Measurements from ENCODE around the gene SMARCB1. TPM values are rescaled to one million over a fixed set of nuclear protein-coding genes. Genes with fewer than 3 reads are reported as not detected.

The SMARCB1 gene
- total RNA-seq, 4 donors from 2014 or later, result 33.7 to 61.3 (median 54.7) TPM

DNA sequence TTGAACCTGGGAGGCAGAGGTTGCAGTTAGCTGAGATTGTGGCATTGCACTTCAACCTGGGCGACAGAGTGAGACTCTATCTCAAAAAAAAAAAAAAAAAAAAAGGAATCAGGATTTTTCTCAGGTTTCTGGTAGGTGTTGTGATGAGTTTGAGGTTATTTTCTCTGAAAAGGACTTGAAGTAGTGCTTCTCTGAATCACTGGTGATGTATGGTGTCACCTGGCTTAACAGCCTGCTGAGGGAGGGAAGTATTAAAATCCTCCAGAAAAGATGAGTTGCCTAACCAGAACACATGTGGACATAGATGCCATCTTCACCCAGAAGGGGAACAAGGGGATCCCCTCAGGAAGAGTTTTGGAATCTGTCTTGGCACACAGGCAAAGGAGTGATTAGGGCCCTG is 20.1 kb downstream of the SMARCB1 start:
- in situ Hi-C loops (cut with MboI; ENCODE audit: low pct_ligation_motif_present in 1 of 4, low pct_unique_long_range_greater_than_20kb in 1 of 4, low sequenced_read_pairs in 3 of 4), result no loop called here
- Histone ChIP-seq H3K9me3 (no peaks in the 10 kb centered on the region), H3K27ac (no peak overlapping the region), H3K4me3 (no peak overlapping the region), H3K4me1 (no peaks in the 10 kb centered on the region), H3K36me3 (peaks cover 0 to 56% (median 13%) of the 10 kb centered on the region in 4 donors), H3K27me3 (no peaks in the 10 kb centered on the region)
- WGBS, 2 donors (ENCODE audit: low coverage in 1 of 2), result 89 to 100% methylated on average over 1 of the region's 1 CpG
- no peak for DNase-seq
- intact Hi-C loops (cut with DNase I; ENCODE audit: low total_unique reads), result no loop called here
- TF ChIP-seq POLR2A (IDR thresholded peaks at IDR 0.05), result no peak
- no peak for TF ChIP-seq EP300 (IDR thresholded peaks at IDR 0.05; ENCODE audit: low read depth)
- TF ChIP-seq POLR2AphosphoS5 (IDR thresholded peaks at IDR 0.05), result no peak
- TF ChIP-seq, protein P1, sequence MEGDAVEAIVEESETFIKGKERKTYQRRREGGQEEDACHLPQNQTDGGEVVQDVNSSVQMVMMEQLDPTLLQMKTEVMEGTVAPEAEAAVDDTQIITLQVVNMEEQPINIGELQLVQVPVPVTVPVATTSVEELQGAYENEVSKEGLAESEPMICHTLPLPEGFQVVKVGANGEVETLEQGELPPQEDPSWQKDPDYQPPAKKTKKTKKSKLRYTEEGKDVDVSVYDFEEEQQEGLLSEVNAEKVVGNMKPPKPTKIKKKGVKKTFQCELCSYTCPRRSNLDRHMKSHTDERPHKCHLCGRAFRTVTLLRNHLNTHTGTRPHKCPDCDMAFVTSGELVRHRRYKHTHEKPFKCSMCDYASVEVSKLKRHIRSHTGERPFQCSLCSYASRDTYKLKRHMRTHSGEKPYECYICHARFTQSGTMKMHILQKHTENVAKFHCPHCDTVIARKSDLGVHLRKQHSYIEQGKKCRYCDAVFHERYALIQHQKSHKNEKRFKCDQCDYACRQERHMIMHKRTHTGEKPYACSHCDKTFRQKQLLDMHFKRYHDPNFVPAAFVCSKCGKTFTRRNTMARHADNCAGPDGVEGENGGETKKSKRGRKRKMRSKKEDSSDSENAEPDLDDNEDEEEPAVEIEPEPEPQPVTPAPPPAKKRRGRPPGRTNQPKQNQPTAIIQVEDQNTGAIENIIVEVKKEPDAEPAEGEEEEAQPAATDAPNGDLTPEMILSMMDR (IDR thresholded peaks at IDR 0.05), result no peak

DNA sequence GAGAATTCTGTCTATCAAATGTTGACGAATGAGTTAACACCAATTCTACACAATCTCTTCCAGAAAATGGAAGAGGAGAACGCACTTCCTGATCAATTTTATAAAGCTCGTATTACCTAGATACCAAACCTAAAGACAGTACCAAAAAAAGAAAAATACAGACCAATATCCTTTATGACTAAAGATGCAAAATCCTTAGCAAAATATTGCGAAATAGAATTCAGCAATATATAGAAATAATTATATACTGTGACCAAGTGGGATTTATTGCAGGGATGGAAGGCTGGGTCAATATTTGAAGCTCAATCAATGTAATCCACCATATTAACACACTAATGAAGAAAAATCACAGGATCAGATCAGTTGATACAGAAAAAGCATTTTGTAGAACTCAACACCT is 25.6 kb downstream of the SMARCB1 start:
- no peak for DNase-seq
- peaks cover 0 to 24% (median 7%) of the 10 kb centered on the region in 4 donors for H3K36me3 ChIP-seq
- TF ChIP-seq POLR2A (IDR thresholded peaks at IDR 0.05) (no peak), EP300 (IDR thresholded peaks at IDR 0.05; ENCODE audit: low read depth) (no peak), POLR2AphosphoS5 (IDR thresholded peaks at IDR 0.05) (no peak)
- TF ChIP-seq, protein P1 (IDR thresholded peaks at IDR 0.05), result no peak
- H3K4me3 ChIP-seq, result no peak overlapping the region
- 98 to 100% methylated on average over 3 to 4 of the region's 4 CpGs for WGBS, 2 donors (ENCODE audit: low coverage in 1 of 2)
- H3K27me3 ChIP-seq, result no peaks in the 10 kb centered on the region
- H3K4me1 ChIP-seq, result no peaks in the 10 kb centered on the region
- in situ Hi-C loops (cut with MboI; ENCODE audit: low pct_ligation_motif_present in 1 of 4, low pct_unique_long_range_greater_than_20kb in 1 of 4, low sequenced_read_pairs in 3 of 4), result no loop called here
- H3K27ac ChIP-seq, result no peak overlapping the region
- intact Hi-C loops (cut with DNase I; ENCODE audit: low total_unique reads), result no loop called here
- H3K9me3 ChIP-seq, result no peaks in the 10 kb centered on the region

DNA sequence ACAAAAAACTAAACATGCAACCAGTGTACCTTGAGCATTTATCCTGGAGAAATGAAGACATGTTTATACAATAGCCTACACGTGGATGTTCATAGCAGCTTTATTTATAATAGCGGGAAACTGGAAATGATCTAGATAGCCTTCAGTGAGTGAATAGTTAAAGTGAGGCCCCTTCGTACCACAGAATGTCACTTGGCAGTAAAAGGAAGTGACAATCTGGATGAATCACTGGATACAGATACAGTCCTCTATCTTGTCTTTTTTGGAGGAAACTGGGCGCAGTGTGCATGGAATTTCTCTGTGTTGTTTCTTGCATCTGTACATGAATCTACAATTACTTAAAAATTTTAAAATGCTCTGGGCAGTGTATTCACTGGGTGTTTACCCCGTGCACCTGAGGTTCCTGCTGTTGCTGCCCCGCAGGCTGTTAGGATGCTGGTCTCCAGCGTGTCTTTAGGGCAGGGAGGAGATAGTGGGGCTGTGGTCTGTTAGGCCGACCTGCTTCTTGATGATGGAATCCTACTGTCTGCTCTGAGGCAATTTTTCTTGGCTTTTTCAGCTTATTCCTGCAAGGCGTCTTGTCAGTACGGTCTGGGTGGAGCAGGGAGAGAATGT is 28.9 kb downstream of the SMARCB1 start:
- intact Hi-C loops (cut with DNase I; ENCODE audit: low total_unique reads), result no loop called here
- no peak for TF ChIP-seq POLR2AphosphoS5 (IDR thresholded peaks at IDR 0.05)
- no peak for TF ChIP-seq EP300 (IDR thresholded peaks at IDR 0.05; ENCODE audit: low read depth)
- TF ChIP-seq, protein P1 (IDR thresholded peaks at IDR 0.05), result no peak
- TF ChIP-seq POLR2A (IDR thresholded peaks at IDR 0.05), result no peak
- H3K27me3 ChIP-seq, result no peaks in the 10 kb centered on the region
- H3K4me3 ChIP-seq, result no peak overlapping the region
- in situ Hi-C loops (cut with MboI; ENCODE audit: low pct_ligation_motif_present in 1 of 4, low pct_unique_long_range_greater_than_20kb in 1 of 4, low sequenced_read_pairs in 3 of 4), result no loop called here
- 85 to 94% methylated on average over 3 to 10 of the region's 10 CpGs for WGBS, 2 donors (ENCODE audit: low coverage in 1 of 2)
- H3K9me3 ChIP-seq, result no peaks in the 10 kb centered on the region
- H3K27ac ChIP-seq, result no peak overlapping the region
- peaks cover 0 to 31% (median 15%) of the 10 kb centered on the region in 4 donors for H3K36me3 ChIP-seq
- H3K4me1 ChIP-seq, result peaks cover 0 to 1% (median 0%) of the 10 kb centered on the region in 4 donors
- DNase-seq, result no peak

DNA sequence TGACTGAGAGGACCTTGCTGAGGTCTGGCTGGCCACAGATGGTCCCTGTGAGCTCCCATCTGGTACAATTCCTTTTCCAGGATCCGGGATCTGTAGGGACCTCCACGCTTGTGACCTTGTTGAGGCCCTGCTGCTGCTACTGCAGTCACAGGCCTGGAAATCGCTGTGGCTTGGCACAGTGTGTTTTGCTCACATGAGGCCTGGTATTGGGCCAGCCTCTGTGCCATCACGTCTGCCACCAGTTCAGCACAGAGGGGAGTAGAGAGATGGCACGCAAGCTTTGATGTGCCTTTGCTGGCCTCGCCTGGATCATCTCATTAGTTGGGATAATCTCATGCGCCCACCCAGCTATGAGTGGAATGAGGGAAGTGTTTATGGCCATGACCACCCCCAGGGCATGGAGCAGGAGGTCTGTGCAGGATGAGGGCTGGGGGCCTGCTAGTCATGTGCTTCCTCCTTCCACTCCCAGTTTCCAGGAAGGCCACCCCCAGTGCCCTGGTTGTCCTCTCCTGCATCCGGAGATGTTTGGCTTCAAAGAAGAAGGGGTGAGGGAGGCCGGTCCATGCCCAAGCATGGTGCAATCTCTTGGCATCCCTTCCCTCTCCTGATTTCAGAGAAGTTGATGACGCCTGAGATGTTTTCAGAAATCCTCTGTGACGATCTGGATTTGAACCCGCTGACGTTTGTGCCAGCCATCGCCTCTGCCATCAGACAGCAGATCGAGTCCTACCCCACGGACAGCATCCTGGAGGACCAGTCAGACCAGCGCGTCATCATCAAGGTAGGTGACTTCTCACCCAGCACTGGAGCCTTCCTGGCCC is 29.6 kb downstream of the SMARCB1 start:
- no peak for TF ChIP-seq POLR2A (IDR thresholded peaks at IDR 0.05)
- Histone ChIP-seq H3K27me3 (no peaks in the 10 kb centered on the region), H3K9me3 (no peaks in the 10 kb centered on the region), H3K4me3 (no peak overlapping the region), H3K27ac (no peak overlapping the region), H3K36me3 (peaks cover 0 to 38% (median 11%) of the 10 kb centered on the region in 4 donors), H3K4me1 (peaks cover 0 to 2% (median 0%) of the 10 kb centered on the region in 4 donors)
- WGBS, 2 donors (ENCODE audit: low coverage in 1 of 2), result 91% methylated on average over 18 of the region's 18 CpGs; no CpG with 5 or more reads in 1 of the 2 donors
- no peak for DNase-seq
- in situ Hi-C loops (cut with MboI; ENCODE audit: low pct_ligation_motif_present in 1 of 4, low pct_unique_long_range_greater_than_20kb in 1 of 4, low sequenced_read_pairs in 3 of 4) (no loop called here), intact Hi-C loops (cut with DNase I; ENCODE audit: low total_unique reads) (no loop called here)

Measured in transverse colon (tissue), 4 donors.